ENCODE data around the gene OR6N1.

Gene OR6N1

DNA sequence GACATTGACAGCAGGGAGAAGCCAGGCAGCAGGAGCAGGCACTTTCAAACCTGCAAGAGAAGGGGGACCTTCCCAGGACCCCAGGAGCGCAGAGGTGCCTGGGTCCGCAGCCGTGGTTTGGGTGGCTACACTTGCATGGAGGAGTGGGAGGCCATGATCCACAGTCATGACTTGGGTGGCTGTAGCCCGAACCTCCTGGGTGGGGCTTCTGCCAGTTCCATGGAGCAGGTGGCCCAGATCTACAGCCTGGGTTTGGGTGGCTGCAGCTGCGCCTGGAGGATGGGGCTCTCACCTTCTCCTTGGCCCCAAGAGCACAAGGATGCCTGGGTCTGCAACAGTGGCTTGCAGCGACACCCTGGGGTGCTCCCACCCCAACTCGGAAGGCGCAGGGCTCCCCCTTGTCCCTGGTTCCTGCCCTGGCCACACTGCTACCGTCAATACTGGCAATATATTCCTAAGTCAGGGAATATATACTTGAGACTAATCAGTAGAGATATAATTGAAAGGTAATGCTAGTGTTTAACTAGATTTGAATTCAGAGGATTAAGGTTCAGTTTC is 19.8 kb downstream of the OR6N1 start:
- no peak for DNase-seq (ENCODE audit: low read depth in 2 of 2)

DNA sequence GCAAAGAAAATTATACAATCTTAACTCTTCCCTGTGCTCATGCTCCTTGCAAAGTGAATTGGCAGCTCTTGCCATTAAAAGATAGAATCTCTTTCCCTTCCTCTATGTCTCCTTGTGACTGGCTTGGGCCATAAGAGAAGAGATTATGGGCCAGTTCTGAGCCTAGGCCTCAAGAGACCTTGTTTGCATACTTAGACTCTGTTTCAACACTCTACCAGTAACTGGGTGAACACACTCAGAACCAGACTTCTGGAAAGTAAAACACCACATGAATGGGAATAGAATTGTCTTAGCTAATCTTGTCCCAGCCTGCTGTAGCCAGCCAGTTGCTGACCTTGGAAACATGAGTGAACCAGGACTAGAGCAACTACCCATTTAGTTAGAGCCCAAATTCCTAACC is 36.1 kb downstream of the OR6N1 start:
- no peak for DNase-seq (ENCODE audit: low read depth in 2 of 2)

DNA sequence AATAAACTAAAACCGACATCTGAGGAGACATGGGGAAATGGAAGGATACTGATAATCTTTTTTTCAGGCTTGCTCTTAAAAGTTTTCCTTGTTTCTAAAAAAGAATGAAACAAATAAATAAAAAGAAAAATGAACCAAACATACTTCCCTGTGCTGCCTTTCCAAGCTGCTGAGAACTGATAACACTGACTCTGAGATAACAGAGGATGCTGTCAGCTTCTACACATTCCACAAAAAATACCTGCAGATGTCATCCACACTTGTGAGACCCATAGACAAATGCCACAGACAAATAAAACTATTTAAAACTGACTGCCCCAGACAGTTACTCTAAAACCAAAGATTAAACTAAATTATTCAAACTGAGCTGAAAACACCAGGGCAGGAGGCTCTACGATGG is 39.5 kb downstream of the OR6N1 start:
- no peak for DNase-seq (ENCODE audit: low read depth in 2 of 2)

DNA sequence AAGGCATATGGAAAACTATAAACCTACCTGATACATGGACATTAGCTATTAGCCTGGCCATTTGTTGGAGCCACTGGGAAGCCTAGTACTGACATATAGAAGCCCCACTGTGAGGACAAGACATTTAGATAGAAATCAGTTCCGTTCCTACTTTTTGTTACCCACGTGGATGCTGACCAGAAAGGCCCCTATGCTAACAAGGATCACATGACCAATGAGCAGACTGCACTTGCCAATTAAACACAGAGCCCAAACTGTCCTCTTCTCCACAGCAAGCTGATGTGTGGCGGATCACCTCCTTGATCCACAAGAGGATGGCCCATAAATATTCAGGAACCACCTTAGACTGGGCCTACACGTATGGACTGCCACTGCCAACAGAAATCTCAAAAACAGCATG is 40.3 kb downstream of the OR6N1 start:
- no peak for DNase-seq (ENCODE audit: low read depth in 2 of 2)

DNA sequence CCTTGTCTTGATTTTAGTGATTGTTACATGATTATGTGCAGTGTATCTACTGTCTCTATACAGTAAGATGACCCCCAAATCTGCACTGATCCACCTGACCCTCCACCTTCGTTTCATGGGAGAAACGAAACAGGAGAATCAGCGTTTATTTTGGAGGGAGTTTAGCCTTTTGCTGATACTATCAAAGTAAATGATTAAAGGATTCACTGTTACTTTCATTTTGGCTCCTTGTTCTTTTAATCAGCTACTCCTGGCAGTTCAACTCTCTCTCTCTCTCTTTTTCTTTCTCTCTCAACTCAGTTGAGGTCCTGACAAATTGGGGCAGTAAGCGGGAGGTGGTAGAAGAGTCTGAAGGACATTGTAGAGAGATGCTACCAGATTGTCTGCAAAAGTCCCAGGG is 41.5 kb downstream of the OR6N1 start:
- no peak for DNase-seq (ENCODE audit: low read depth in 2 of 2)

DNA sequence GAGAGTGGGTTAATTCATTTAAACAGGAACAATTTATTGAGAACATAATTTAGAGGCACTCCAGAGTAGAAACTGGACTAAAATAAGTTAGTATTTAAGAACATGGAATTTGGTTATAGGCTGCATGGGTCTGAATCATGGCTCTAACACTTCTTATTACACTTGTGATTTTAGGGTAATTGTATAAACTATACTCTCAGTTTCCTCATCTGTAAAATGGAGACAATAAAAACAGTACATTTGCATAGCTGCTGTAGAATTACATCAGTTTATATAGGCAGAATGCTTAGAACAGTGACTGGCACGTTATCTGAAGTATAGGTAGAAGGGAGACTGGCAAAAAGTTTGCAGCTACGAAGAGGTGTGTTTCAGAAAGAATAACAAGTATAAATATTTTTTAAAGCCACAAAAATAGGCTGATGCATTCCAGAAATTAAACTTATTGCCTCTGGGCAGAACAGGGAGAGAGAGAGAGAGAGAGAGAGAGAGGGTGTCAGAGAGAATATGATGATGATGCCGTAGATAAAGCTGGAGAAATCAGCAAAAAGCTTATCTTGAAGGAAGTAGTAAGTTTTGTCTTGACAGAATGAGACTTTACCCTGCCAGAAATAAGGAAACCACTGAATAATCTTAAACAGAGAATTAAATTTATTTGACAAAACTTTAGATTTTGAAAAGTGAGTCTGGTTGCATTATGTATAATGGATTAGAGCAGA is 43.3 kb downstream of the OR6N1 start:
- DNase-seq (ENCODE audit: low read depth in 2 of 2) = no peak

DNA sequence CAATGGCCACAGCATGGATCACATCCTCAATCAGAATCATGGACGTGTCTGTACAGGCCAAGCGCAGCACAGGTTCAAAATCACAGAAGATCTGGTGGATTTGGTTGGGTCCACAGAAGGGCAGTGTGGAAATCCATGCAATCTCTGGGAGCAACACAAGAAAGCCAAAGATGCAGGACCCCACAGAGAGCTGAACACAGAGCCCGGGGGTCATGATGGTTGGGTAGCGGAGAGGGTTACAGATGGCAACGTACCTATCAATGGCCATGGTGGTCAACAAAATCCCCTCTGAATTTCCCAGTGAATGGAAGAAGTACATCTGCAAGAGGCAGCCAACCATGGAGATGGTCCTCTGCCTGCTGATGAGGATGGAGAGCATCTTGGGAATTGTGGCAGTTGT is 47.6 kb downstream of the OR6N1 start:
- DNase-seq (ENCODE audit: low read depth in 2 of 2) = no peak

DNA sequence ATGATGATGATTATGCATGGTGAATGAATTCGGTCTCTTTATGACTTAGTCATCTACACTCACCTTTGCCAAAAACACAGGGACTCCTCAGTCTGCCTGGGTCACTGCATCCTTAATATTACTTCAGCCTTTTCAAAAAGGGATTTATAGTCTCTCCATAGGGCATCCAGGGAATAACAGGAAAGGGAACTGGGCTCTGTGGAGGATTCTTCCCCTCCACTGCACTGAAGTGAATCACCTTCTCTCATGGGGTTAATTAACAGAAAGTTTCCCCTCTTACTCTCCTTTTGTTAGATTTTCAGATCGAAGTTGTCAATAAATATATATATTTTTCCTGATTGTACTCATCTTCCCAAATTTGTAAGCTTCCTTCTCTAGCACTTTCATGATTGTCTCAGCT is 51.4 kb downstream of the OR6N1 start, which contains the start of gene OR6K3:
Gene OR6K3, minus strand, starts transcription at position 101 of the 400 bp plus-strand sequence. CDS start 2,605 bp downstream, outside the sequence.
- DNase-seq (ENCODE audit: low read depth in 2 of 2) = no peak

DNA sequence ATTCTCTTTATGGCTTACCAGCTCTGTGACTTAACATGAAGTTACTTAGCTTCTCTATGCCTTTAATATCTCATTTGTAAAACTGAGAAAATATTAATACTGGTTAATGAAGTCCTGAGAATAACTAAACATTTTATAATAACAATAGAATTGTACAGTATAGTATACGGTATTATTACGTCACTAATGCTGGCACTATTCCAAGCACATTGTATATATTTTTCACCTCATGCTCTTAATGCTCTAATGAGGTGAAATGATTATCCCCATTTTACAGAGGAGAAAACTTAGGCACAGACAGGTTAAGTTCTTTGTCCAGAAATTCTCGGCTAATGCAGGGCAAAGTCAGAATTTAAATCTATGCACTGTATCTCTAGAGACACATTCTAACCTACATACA is 52.3 kb downstream of the OR6N1 start:
- DNase-seq (ENCODE audit: low read depth in 2 of 2) = no peak

DNA sequence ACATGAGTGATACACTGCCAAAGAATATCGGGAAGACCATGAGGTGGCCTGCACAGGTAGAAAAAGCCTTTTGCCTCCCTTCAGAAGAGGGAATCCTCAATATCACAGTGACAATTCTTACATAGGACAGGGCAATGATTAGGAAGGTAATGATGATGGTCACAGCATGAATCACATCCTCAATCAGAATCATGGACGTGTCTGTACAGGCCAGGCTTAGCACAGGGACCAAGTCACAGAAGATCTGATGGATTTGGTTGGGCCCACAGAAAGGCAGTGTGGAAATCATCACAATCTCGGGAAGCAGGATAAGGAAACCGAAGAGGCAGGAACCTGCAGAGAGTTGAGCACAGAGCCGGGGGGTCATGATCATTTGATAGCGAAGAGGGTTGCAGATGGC is 54.7 kb downstream of the OR6N1 start:
- DNase-seq (ENCODE audit: low read depth in 2 of 2) = no peak

DNA sequence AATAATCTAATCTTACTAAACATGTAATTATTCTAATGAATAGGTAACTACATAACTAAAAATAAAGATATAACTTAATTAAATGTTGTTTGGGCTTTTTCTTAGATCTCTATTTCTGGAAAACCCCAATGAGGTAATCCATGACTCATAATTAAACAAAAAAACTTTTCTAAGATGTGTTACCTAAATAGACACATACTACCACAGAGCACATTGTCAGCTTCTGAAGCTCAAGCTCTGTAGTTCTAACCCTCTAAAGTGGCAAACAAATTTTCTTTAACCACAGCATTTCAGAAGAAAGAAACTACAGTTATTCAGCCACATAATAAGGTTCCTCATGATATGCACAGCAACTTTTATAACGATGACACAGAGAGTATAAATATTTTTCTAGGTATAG is 55.7 kb downstream of the OR6N1 start:
- no peak for DNase-seq (ENCODE audit: low read depth in 2 of 2)

DNA sequence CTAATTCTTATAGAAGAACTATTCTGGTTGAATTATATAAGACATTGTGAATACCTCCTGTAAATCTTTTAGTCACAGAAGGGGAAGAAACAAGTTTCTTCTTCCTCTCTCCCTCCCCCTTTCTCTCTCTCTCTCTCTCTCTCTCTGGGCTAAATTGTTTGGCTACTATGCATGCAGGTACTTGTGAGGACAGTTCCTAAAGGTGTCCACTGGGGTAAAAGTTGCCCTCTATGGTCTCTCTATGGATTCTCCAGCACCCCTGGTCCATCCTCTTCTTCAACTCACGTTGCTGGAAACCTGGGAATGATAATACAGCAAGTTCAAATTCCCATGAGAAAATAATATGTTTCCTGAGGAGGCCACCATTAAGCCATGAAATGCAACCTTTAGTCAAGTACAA is 57.2 kb downstream of the OR6N1 start:
- DNase-seq (ENCODE audit: low read depth in 2 of 2) = no peak

Measured in stimulated activated CD4-positive, alpha-beta T cell treated with anti-CD3 and anti-CD28 coated beads, Interleukin-1b, Interleukin-23, amount 100 ng/mL, for 1 hour (primary cell).